Neural progenitor cell (in vitro differentiated cells): ENCODE results near the gene CFAP74. TPM values are rescaled to one million over a fixed set of nuclear protein-coding genes. Genes with fewer than 3 reads are reported as not detected.

Experiments
- DNase-seq: peaks from one replicate; pipeline ENCODE4 v3.0.0-alpha.2; 2016; ENCODE audit warnings: low spot score
- H2AFZ ChIP-seq: fragments of 200-600 bp; sonication (generic); replicated peaks from 2 replicates; pipeline ENCODE4 v1.6.1; 2016; ENCODE audit warnings: antibody characterized with exemption
- H3F3A ChIP-seq: fragments of 200-600 bp; sonication (generic); 2 replicates; pipeline ENCODE4 v1.6.1; 2016; ENCODE audit warnings: antibody characterized with exemption, low read depth
- H3K27ac ChIP-seq: fragments of 200-600 bp; sonication (generic); 2 replicates; pipeline ENCODE4 v1.5.1; 2016; ENCODE audit warnings: mild to moderate bottlenecking
- H3K27me3 ChIP-seq: fragments of 200-600 bp; sonication (generic); 2 replicates; pipeline ENCODE4 v1.6.1; 2016; ENCODE audit warnings: mild to moderate bottlenecking, moderate library complexity
- H3K36me3 ChIP-seq: fragments of 200-600 bp; sonication (generic); 2 replicates; pipeline ENCODE4 v1.5.1; 2016
- H3K4me1 ChIP-seq: fragments of 200-600 bp; sonication (generic); 2 replicates; pipeline ENCODE4 v1.6.1; 2016; ENCODE audit warnings: mixed run types
- H3K4me2 ChIP-seq: fragments of 200-600 bp; sonication (generic); 2 replicates; pipeline ENCODE4 v1.6.1; 2016
- H3K4me3 ChIP-seq: fragments of 200-600 bp; sonication (generic); 2 replicates; pipeline ENCODE4 v1.5.1; 2016
- H3K79me2 ChIP-seq: fragments of 200-600 bp; sonication (generic); 2 replicates; pipeline ENCODE4 v1.6.1; 2016; ENCODE audit warnings: low read depth
- H3K9ac ChIP-seq: fragments of 200-600 bp; sonication (generic); 2 replicates; pipeline ENCODE4 v1.6.1; 2016
- H3K9me3 ChIP-seq: fragments of 200-600 bp; sonication (generic); 2 replicates; pipeline ENCODE4 v1.5.1; 2016; ENCODE audit warnings: low read depth
- H4K20me1 ChIP-seq: fragments of 200-600 bp; sonication (generic); 2 replicates; pipeline ENCODE4 v1.6.1; 2016; ENCODE audit warnings: low read depth
- H3K27ac Mint-ChIP-seq: 3 replicates; pipeline ENCODE4 v1.8.0; 2021; ENCODE audit warnings: mixed read lengths
- H3K27me3 Mint-ChIP-seq: 2 replicates; pipeline ENCODE4 v1.8.0; 2022; ENCODE audit warnings: low read depth, mild to moderate bottlenecking, inconsistent platforms, moderate library complexity, mixed read lengths; ENCODE audit not compliant: insufficient read depth
- H3K36me3 Mint-ChIP-seq: 3 replicates; pipeline ENCODE4 v1.8.0; 2021; ENCODE audit warnings: mixed read lengths
- H3K4me1 Mint-ChIP-seq: 3 replicates; pipeline ENCODE4 v1.8.0; 2021; ENCODE audit warnings: mixed read lengths
- H3K4me3 Mint-ChIP-seq: 3 replicates; pipeline ENCODE4 v1.8.0; 2021; ENCODE audit warnings: mild to moderate bottlenecking, moderate library complexity, mixed read lengths
- H3K9me3 Mint-ChIP-seq: 3 replicates; pipeline ENCODE4 v1.8.0; 2020; ENCODE audit warnings: mixed read lengths
- CTCF ChIP-seq: fragments of 200-600 bp; sonication (generic); IDR thresholded peaks from 2 replicates; pipeline ENCODE4 v1.5.1; 2017; ENCODE audit warnings: antibody characterized with exemption, mild to moderate bottlenecking
- EZH2 ChIP-seq: fragments of 200-600 bp; sonication (generic); IDR thresholded peaks from 2 replicates; pipeline ENCODE4 v1.6.1; 2017; ENCODE audit warnings: antibody characterized with exemption, mild to moderate bottlenecking, moderate library complexity
- EZH2phosphoT487 ChIP-seq: fragments of 200-600 bp; sonication (generic); IDR thresholded peaks from 2 replicates; pipeline ENCODE4 v1.6.1; 2017; ENCODE audit warnings: antibody characterized with exemption
- total RNA-seq: library from RNA; depleted of rRNA; stranded (reverse); fragments of >200 nt; gene quantifications from 2 replicates; pipeline ENCODE4 v1.2.3, GENCODE V29; 2015; ENCODE audit warnings: low replicate concordance

Gene CFAP74
- total RNA-seq, 1 donor from 2014 or later, result not detected

- Histone ChIP-seq H2AFZ (no peak overlapping the region), H3K79me2 (no peaks in the 10 kb centered on the region), H3K27ac (no peak overlapping the region), H3K4me2 (no peak overlapping the region), H3K9me3 (no peaks in the 10 kb centered on the region), H3K27me3 (peaks cover 63% of the 10 kb centered on the region), H4K20me1 (peaks cover 24% of the 10 kb centered on the region), H3K36me3 (no peaks in the 10 kb centered on the region), H3K4me3 (no peak overlapping the region), H3K9ac (no peak overlapping the region), H3K4me1 (peaks cover 9% of the 10 kb centered on the region), H3F3A (peaks cover 14% of the 10 kb centered on the region)
- DNase-seq, result no peak
- Mint-ChIP-seq H3K4me1 (peaks cover 15% of the 10 kb centered on the region), H3K27ac (no peak overlapping the region), H3K9me3 (peaks cover 2% of the 10 kb centered on the region), H3K4me3 (no peak overlapping the region), H3K36me3 (peaks cover 3% of the 10 kb centered on the region), H3K27me3 (peaks cover 25% of the 10 kb centered on the region)
- TF ChIP-seq CTCF (no peak), EZH2phosphoT487 (no peak), EZH2 (no peak)
These were observed 12.5 kb upstream of the CFAP74 start for GRCh38 chr1:2016123-2016522.

- DNase-seq, result no peak
- H3K4me3 Mint-ChIP-seq, result no peak overlapping the region
- H3K4me1 Mint-ChIP-seq, result peaks cover 15% of the 10 kb centered on the region
- H3K36me3 Mint-ChIP-seq, result peaks cover 3% of the 10 kb centered on the region
- Histone ChIP-seq H3K4me2 (no peak overlapping the region), H3K79me2 (no peaks in the 10 kb centered on the region), H3F3A (peaks cover 8% of the 10 kb centered on the region), H3K9me3 (no peaks in the 10 kb centered on the region), H3K4me1 (peaks cover 9% of the 10 kb centered on the region), H2AFZ (no peak overlapping the region), H3K9ac (no peak overlapping the region), H3K27me3 (peaks cover 53% of the 10 kb centered on the region), H3K4me3 (no peak overlapping the region), H3K27ac (no peak overlapping the region), H4K20me1 (peaks cover 16% of the 10 kb centered on the region), H3K36me3 (no peaks in the 10 kb centered on the region)
- peak overlapping the region; percentile 42 for H3K27ac Mint-ChIP-seq
- TF ChIP-seq EZH2phosphoT487, result no peak
- TF ChIP-seq EZH2, result no peak
- TF ChIP-seq CTCF, result no peak
- H3K9me3 Mint-ChIP-seq, result peaks cover 2% of the 10 kb centered on the region
- peaks cover 15% of the 10 kb centered on the region for H3K27me3 Mint-ChIP-seq
These were observed 11.5 kb upstream of the CFAP74 start for GRCh38 chr1:2014741-2015735.

GRCh38 chr1:2014181-2014580 lies 10.6 kb upstream of the CFAP74 start:
- peaks cover 6% of the 10 kb centered on the region for H3K4me1 ChIP-seq
- no peak overlapping the region for H3K27ac Mint-ChIP-seq
- no peaks in the 10 kb centered on the region for H3K9me3 ChIP-seq
- no peaks in the 10 kb centered on the region for H3K36me3 ChIP-seq
- peaks cover 3% of the 10 kb centered on the region for H3K36me3 Mint-ChIP-seq
- no peak overlapping the region for H3K4me3 ChIP-seq
- H4K20me1 ChIP-seq, result peaks cover 11% of the 10 kb centered on the region
- H3K9ac ChIP-seq, result no peak overlapping the region
- peaks cover 18% of the 10 kb centered on the region for H3K4me1 Mint-ChIP-seq
- no peak for DNase-seq
- no peaks in the 10 kb centered on the region for H3K79me2 ChIP-seq
- no peak overlapping the region for H2AFZ ChIP-seq
- peaks cover 44% of the 10 kb centered on the region for H3K27me3 ChIP-seq
- H3K4me3 Mint-ChIP-seq, result no peak overlapping the region
- H3K27me3 Mint-ChIP-seq, result peaks cover 12% of the 10 kb centered on the region
- no peak overlapping the region for H3K27ac ChIP-seq
- peaks cover 2% of the 10 kb centered on the region for H3K9me3 Mint-ChIP-seq
- TF ChIP-seq EZH2phosphoT487 (no peak), CTCF (no peak), EZH2 (no peak)
- peaks cover 7% of the 10 kb centered on the region for H3F3A ChIP-seq
- H3K4me2 ChIP-seq, result no peak overlapping the region
